ENCODE measurements around the gene KCNMB3.
"Not testable (repeated sequence)": the region's sequence is repeated elsewhere in the genome, so short reads cannot be mapped to it uniquely, and the experiment has no call there.

- not testable (repeated sequence) for TF ChIP-seq SREBF2 (IDR thresholded peaks at IDR 0.05); POLR2A (IDR thresholded peaks at IDR 0.05; ENCODE audit: low read length); RFX5 (IDR thresholded peaks at IDR 0.05); RCOR1 (IDR thresholded peaks at IDR 0.05; ENCODE audit: low read depth, low read length); KDM1A (IDR thresholded peaks at IDR 0.05; ENCODE audit: low read depth); CHD2 (IDR thresholded peaks at IDR 0.05; ENCODE audit: low read length, partially characterized antibody); POLR2AphosphoS2 (conservative IDR thresholded peaks at IDR 0.05; ENCODE audit: low read length); CEBPB (IDR thresholded peaks at IDR 0.05); SMC3 (IDR thresholded peaks at IDR 0.05)
Measured at GRCh38 chr3:179240299-179240698, 10.6 kb downstream of the KCNMB3 start.

Measured in A549 (cell line).